H9 (cell line): ENCODE measurements around the gene SYNJ1. TPM values are rescaled to one million over a fixed set of nuclear protein-coding genes. Genes with fewer than 3 reads are reported as not detected.

Source experiments
- DNase-seq: peaks from one replicate; pipeline ENCODE4 v3.0.0-alpha.2; 2017
- H2AFZ ChIP-seq: one replicate; pipeline ENCODE4 v1.6.1; 2013; ENCODE audit warnings: mild to moderate bottlenecking, low read length, control low read depth, moderate library complexity
- H2AK5ac ChIP-seq: 2 replicates; pipeline ENCODE4 v1.6.1; 2013; ENCODE audit warnings: low read length, control low read depth, mixed read lengths; ENCODE audit not compliant: insufficient read length
- H2BK120ac ChIP-seq: one replicate; pipeline ENCODE4 v1.6.1; 2013; ENCODE audit warnings: low read depth, mild to moderate bottlenecking, low read length, control low read depth, inconsistent platforms; ENCODE audit not compliant: poor library complexity, severe bottlenecking
- H2BK12ac ChIP-seq: 2 replicates; pipeline ENCODE4 v1.6.1; 2013; ENCODE audit warnings: low read length, control low read depth, mixed read lengths, low read depth; ENCODE audit not compliant: insufficient read length
- H2BK15ac ChIP-seq: 2 replicates; pipeline ENCODE4 v1.6.1; 2013; ENCODE audit warnings: low read depth, low read length, control low read depth
- H2BK20ac ChIP-seq: one replicate; pipeline ENCODE4 v1.6.1; 2013; ENCODE audit warnings: low read depth, mild to moderate bottlenecking, low read length, control low read depth, inconsistent platforms; ENCODE audit not compliant: poor library complexity, severe bottlenecking
- H2BK5ac ChIP-seq: 2 replicates; pipeline ENCODE4 v1.6.1; 2013; ENCODE audit warnings: low read length, control low read depth, mixed read lengths; ENCODE audit not compliant: insufficient read length
- H3K14ac ChIP-seq: 2 replicates; pipeline ENCODE4 v1.6.1; 2013; ENCODE audit warnings: low read length, control low read depth; ENCODE audit not compliant: insufficient read depth
- H3K18ac ChIP-seq: 2 replicates; pipeline ENCODE4 v1.6.1; 2013; ENCODE audit warnings: low read depth, mild to moderate bottlenecking, mixed read lengths, low read length, control low read depth; ENCODE audit not compliant: insufficient read length
- H3K23ac ChIP-seq: 2 replicates; pipeline ENCODE4 v1.6.1; 2013; ENCODE audit warnings: low read length, control low read depth, mixed read lengths, low read depth; ENCODE audit not compliant: insufficient read length
- H3K23me2 ChIP-seq: 2 replicates; pipeline ENCODE4 v1.6.1; 2013; ENCODE audit warnings: low read depth, mild to moderate bottlenecking, mixed read lengths, low read length, control low read depth; ENCODE audit not compliant: insufficient read length, poor library complexity, severe bottlenecking
- H3K27ac ChIP-seq: 2 replicates; pipeline ENCODE4 v1.5.1; 2013; ENCODE audit warnings: low read length, control low read depth, mixed read lengths, low read depth; ENCODE audit not compliant: insufficient read length
- H3K27me3 ChIP-seq: 2 replicates; pipeline ENCODE4 v1.6.1; 2013; ENCODE audit warnings: low read length, control low read depth, inconsistent platforms; ENCODE audit not compliant: insufficient read depth
- H3K4ac ChIP-seq: 2 replicates; pipeline ENCODE4 v1.6.1; 2013; ENCODE audit warnings: low read depth, mild to moderate bottlenecking, control low read depth, inconsistent platforms, low read length, moderate library complexity
- H3K4me1 ChIP-seq: 2 replicates; pipeline ENCODE4 v1.6.1; 2013; ENCODE audit warnings: low read length, control low read depth, inconsistent platforms; ENCODE audit not compliant: insufficient read depth
- H3K4me2 ChIP-seq: 2 replicates; pipeline ENCODE4 v1.6.1; 2013; ENCODE audit warnings: low read length, control low read depth, mixed read lengths; ENCODE audit not compliant: insufficient read length, insufficient read depth
- H3K56ac ChIP-seq: 2 replicates; pipeline ENCODE4 v1.6.1; 2013; ENCODE audit warnings: low read depth, mild to moderate bottlenecking, mixed read lengths, low read length, control low read depth; ENCODE audit not compliant: insufficient read length
- H3K79me1 ChIP-seq: 2 replicates; pipeline ENCODE4 v1.6.1; 2013; ENCODE audit warnings: low read depth, mild to moderate bottlenecking, moderate library complexity, low read length, control low read depth, inconsistent platforms; ENCODE audit not compliant: insufficient read depth, poor library complexity, severe bottlenecking
- H3K79me2 ChIP-seq: 2 replicates; pipeline ENCODE4 v1.6.1; 2013; ENCODE audit warnings: low read length, control low read depth, inconsistent platforms; ENCODE audit not compliant: insufficient read depth
- H3K9ac ChIP-seq: 2 replicates; pipeline ENCODE4 v1.6.1; 2013; ENCODE audit warnings: low read length, control low read depth, mixed read lengths; ENCODE audit not compliant: insufficient read length; ENCODE audit errors: extremely low read depth
- H3K9me3 ChIP-seq: one replicate; pipeline ENCODE4 v1.6.1; 2013; ENCODE audit warnings: low read depth, low read length, inconsistent platforms; ENCODE audit not compliant: control insufficient read depth
- H3T11ph ChIP-seq: one replicate; pipeline ENCODE4 v1.6.1; 2013; ENCODE audit warnings: mild to moderate bottlenecking, low read length, control low read depth, inconsistent platforms
- H4K20me1 ChIP-seq: one replicate; pipeline ENCODE4 v1.6.1; 2013; ENCODE audit not compliant: control insufficient read depth, insufficient read length, insufficient read depth
- H4K5ac ChIP-seq: 2 replicates; pipeline ENCODE4 v1.6.1; 2013; ENCODE audit warnings: low read depth, mild to moderate bottlenecking, mixed read lengths, low read length, control low read depth; ENCODE audit not compliant: insufficient read length
- H4K8ac ChIP-seq: replicated peaks from 2 replicates; pipeline ENCODE4 v1.6.1; 2013; ENCODE audit warnings: low read length, control low read depth, mixed read lengths, low read depth; ENCODE audit not compliant: insufficient read length
- H4K91ac ChIP-seq: 2 replicates; pipeline ENCODE4 v1.6.1; 2013; ENCODE audit warnings: low read depth, mild to moderate bottlenecking, moderate library complexity, mixed read lengths, low read length, control low read depth; ENCODE audit not compliant: insufficient read length
- H3K27ac Mint-ChIP-seq, 3 experiments: 2 replicates in 2 of 3; 3 replicates in 1 of 3; pipeline ENCODE4 v1.8.0; 2020 to 2021; ENCODE audit warnings: mixed read lengths in 3 of 3, mild to moderate bottlenecking in 1 of 3, moderate library complexity in 1 of 3
- H3K27me3 Mint-ChIP-seq: 2 replicates; pipeline ENCODE4 v1.8.0; 2021; ENCODE audit warnings: low read depth, mild to moderate bottlenecking, moderate library complexity, mixed read lengths
- H3K36me3 Mint-ChIP-seq, 3 experiments: 2 replicates in 2 of 3; 3 replicates in 1 of 3; pipeline ENCODE4 v1.8.0; 2020 to 2021; ENCODE audit warnings: low read depth in 3 of 3, mixed read lengths in 3 of 3; ENCODE audit not compliant: insufficient read depth in 1 of 3
- H3K4me1 Mint-ChIP-seq, 2 experiments: 2 replicates each; pipeline ENCODE4 v1.8.0; 2020; ENCODE audit warnings: mixed read lengths in 2 of 2
- H3K4me3 Mint-ChIP-seq, 2 experiments: 2 replicates in 1 of 2; 3 replicates in 1 of 2; pipeline ENCODE4 v1.8.0; 2020 to 2021; ENCODE audit warnings: mild to moderate bottlenecking in 2 of 2, mixed read lengths in 2 of 2, moderate library complexity in 1 of 2
- H3K9me3 Mint-ChIP-seq, 2 experiments: 2 replicates in 1 of 2; 3 replicates in 1 of 2; pipeline ENCODE4 v1.8.0; 2020; ENCODE audit warnings: mild to moderate bottlenecking in 2 of 2, mixed read lengths in 2 of 2, moderate library complexity in 1 of 2
- CTCF ChIP-seq: fragments of 200-600 bp; sonication (generic); conservative IDR thresholded peaks from 3 replicates; pipeline ENCODE4 v1.8.0; 2021; ENCODE audit warnings: antibody characterized with exemption, mild to moderate bottlenecking
- WGBS: extraction: QIAGEN DNeasy Blood & Tissue Kit; methylation state at CpG from one replicate; pipeline ENCODE4 v1.1.7; 2013; ENCODE audit warnings: missing lambda C conversion rate, low lambda C conversion rate, mixed read lengths; ENCODE audit not compliant: insufficient read length; ENCODE audit errors: extremely low coverage; 5-methylcytosine and 5-hydroxymethylcytosine counted together
- total RNA-seq: library from RNA; stranded (reverse); gene quantifications from 2 replicates; pipeline ENCODE4 v1.2.1, GENCODE V29; 2021

Gene SYNJ1
- total RNA-seq, 1 experiment from 2014 or later, result 7.1 TPM

GRCh38 chr21:32674038-32674437, 53.8 kb downstream of the SYNJ1 start:
- DNase-seq, result no peak
- H3K79me2 ChIP-seq, result no peaks in the 10 kb centered on the region
- TF ChIP-seq CTCF, result no peak
- no peak overlapping the region for H3K9ac ChIP-seq
- no peak overlapping the region for H3K4ac ChIP-seq
- no peak overlapping the region for H3K4me2 ChIP-seq
- no peak overlapping the region for H2BK5ac ChIP-seq
- Mint-ChIP-seq H3K4me3 (no peak overlapping the region), H3K9me3 (no peaks in the 10 kb centered on the region), H3K4me1 (no peaks in the 10 kb centered on the region), H3K36me3 (no peaks in the 10 kb centered on the region), H3K27me3 (no peaks in the 10 kb centered on the region), H3K27ac (no peak overlapping the region)
- H2BK15ac ChIP-seq, result no peak overlapping the region
- no peak overlapping the region for H2BK120ac ChIP-seq
- H3K14ac ChIP-seq, result no peak overlapping the region
- H3K27me3 ChIP-seq, result no peaks in the 10 kb centered on the region
- H2BK12ac ChIP-seq, result no peak overlapping the region
- no peaks in the 10 kb centered on the region for H3K4me1 ChIP-seq
- H4K20me1 ChIP-seq, result no peaks in the 10 kb centered on the region
- H4K8ac ChIP-seq, result no peak overlapping the region
- H3K23ac ChIP-seq, result no peak overlapping the region
- no CpG with 5 or more reads among the region's 1 CpG for WGBS
- no peaks in the 10 kb centered on the region for H3K79me1 ChIP-seq
- no peak overlapping the region for H4K91ac ChIP-seq
- no peak overlapping the region for H4K5ac ChIP-seq
- H3K56ac ChIP-seq, result no peak overlapping the region
- H3K9me3 ChIP-seq, result no peaks in the 10 kb centered on the region
- no peak overlapping the region for H3T11ph ChIP-seq
- no peak overlapping the region for H3K27ac ChIP-seq
- no peak overlapping the region for H2AK5ac ChIP-seq
- no peak overlapping the region for H2BK20ac ChIP-seq
- H3K18ac ChIP-seq, result no peak overlapping the region
- no peak overlapping the region for H2AFZ ChIP-seq
- H3K23me2 ChIP-seq, result no peaks in the 10 kb centered on the region
